Ascending aorta (tissue), 2 donors: ENCODE data around the gene TRIM72. TPM values are rescaled to one million over a fixed set of nuclear protein-coding genes. Genes with fewer than 3 reads are reported as not detected.
"Not testable (repeated sequence)": the region's sequence is repeated elsewhere in the genome, so short reads cannot be mapped to it uniquely, and the experiment has no call there.

Experiments used
- DNase-seq, 2 donors: peaks; one replicate each; pipeline ENCODE4 v3.0.0-alpha.2; 2019; ENCODE audit warnings: low spot score in 2 of 2
- H3K27ac ChIP-seq, 2 donors: fragments of 200-600 bp; sonication (generic); one replicate each; pipeline ENCODE4 v1.5.1; 2016 to 2017; ENCODE audit warnings: mild to moderate bottlenecking in 1 of 2
- H3K27me3 ChIP-seq: fragments of 200-600 bp; sonication (generic); one replicate; pipeline ENCODE4 v1.5.1; 2017
- H3K36me3 ChIP-seq, 2 donors: fragments of 200-600 bp; sonication (generic); one replicate each; pipeline ENCODE4 v1.5.1; 2016
- H3K4me1 ChIP-seq, 2 donors: fragments of 200-600 bp; sonication (generic); one replicate each; pipeline ENCODE4 v1.5.1; 2016 to 2017; ENCODE audit warnings: mild to moderate bottlenecking in 1 of 2
- H3K4me3 ChIP-seq, 2 donors: fragments of 200-600 bp; sonication (generic); one replicate each; pipeline ENCODE4 v1.5.1; 2016 to 2017; ENCODE audit warnings: mild to moderate bottlenecking in 1 of 2
- H3K9me3 ChIP-seq, 2 donors: fragments of 200-600 bp; sonication (generic); one replicate each; pipeline ENCODE4 v1.5.1; 2016
- intact Hi-C: fragments of 100-400 bp; cut with DNase I; formaldehyde crosslinking; loops from one replicate; pipeline ENCODE4 v1.15.1; 2023
- total RNA-seq: library from RNA; depleted of rRNA; stranded (reverse); fragments of >200 nt; gene quantifications from one replicate; pipeline ENCODE4 v1.1.0, GENCODE V29; 2016
- TF ChIP-seq, protein P1 (sequence below), 3 experiments: fragments of 200-600 bp in 2 of 3; fragments of 450-650 bp in 1 of 3; sonication (generic) in 2 of 3; IDR thresholded peaks; one replicate each; pipeline ENCODE4 v1.5.1; 2016 to 2019; ENCODE audit warnings: antibody characterized with exemption in 3 of 3, mild to moderate bottlenecking in 1 of 3, moderate library complexity in 1 of 3

TRIM72 gene
- total RNA-seq, 1 donor from 2014 or later: not detected

GRCh38 chr16:31192856-31193642 is 20.9 kb upstream of the TRIM72 start:
- H3K36me3 ChIP-seq: peaks cover 76 to 86% of the 10 kb centered on the region in 2 donors
- H3K9me3 ChIP-seq: no peaks in the 10 kb centered on the region
- no peak for DNase-seq
- no peak overlapping the region for H3K27ac ChIP-seq
- intact Hi-C loops: no loop called here
- TF ChIP-seq, protein P1, sequence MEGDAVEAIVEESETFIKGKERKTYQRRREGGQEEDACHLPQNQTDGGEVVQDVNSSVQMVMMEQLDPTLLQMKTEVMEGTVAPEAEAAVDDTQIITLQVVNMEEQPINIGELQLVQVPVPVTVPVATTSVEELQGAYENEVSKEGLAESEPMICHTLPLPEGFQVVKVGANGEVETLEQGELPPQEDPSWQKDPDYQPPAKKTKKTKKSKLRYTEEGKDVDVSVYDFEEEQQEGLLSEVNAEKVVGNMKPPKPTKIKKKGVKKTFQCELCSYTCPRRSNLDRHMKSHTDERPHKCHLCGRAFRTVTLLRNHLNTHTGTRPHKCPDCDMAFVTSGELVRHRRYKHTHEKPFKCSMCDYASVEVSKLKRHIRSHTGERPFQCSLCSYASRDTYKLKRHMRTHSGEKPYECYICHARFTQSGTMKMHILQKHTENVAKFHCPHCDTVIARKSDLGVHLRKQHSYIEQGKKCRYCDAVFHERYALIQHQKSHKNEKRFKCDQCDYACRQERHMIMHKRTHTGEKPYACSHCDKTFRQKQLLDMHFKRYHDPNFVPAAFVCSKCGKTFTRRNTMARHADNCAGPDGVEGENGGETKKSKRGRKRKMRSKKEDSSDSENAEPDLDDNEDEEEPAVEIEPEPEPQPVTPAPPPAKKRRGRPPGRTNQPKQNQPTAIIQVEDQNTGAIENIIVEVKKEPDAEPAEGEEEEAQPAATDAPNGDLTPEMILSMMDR (IDR thresholded peaks at IDR 0.05): no peak
- H3K4me1 ChIP-seq: no peaks in the 10 kb centered on the region
- no peak overlapping the region for H3K4me3 ChIP-seq
- H3K27me3 ChIP-seq: no peaks in the 10 kb centered on the region

- intact Hi-C loops: no loop called here
- no peak for DNase-seq
- Histone ChIP-seq H3K4me1 (no peaks in the 10 kb centered on the region), H3K4me3 (no peak overlapping the region), H3K36me3 (peaks cover 69 to 78% of the 10 kb centered on the region in 2 donors), H3K27ac (no peak overlapping the region), H3K27me3 (no peaks in the 10 kb centered on the region), H3K9me3 (no peaks in the 10 kb centered on the region)
- TF ChIP-seq, protein P1 (IDR thresholded peaks at IDR 0.05): no peak
Measured at GRCh38 chr16:31193874-31194273, 20.0 kb upstream of the TRIM72 start.

- Histone ChIP-seq H3K4me3 (no peak overlapping the region), H3K9me3 (no peaks in the 10 kb centered on the region), H3K36me3 (peaks cover 59 to 68% of the 10 kb centered on the region in 2 donors), H3K4me1 (no peaks in the 10 kb centered on the region), H3K27me3 (no peaks in the 10 kb centered on the region), H3K27ac (no peak overlapping the region)
- TF ChIP-seq, protein P1 (IDR thresholded peaks at IDR 0.05): no peak
- no peak for DNase-seq
- intact Hi-C loops: no loop called here
Measured at GRCh38 chr16:31194898-31195297, 19.0 kb upstream of the TRIM72 start.

DNA sequence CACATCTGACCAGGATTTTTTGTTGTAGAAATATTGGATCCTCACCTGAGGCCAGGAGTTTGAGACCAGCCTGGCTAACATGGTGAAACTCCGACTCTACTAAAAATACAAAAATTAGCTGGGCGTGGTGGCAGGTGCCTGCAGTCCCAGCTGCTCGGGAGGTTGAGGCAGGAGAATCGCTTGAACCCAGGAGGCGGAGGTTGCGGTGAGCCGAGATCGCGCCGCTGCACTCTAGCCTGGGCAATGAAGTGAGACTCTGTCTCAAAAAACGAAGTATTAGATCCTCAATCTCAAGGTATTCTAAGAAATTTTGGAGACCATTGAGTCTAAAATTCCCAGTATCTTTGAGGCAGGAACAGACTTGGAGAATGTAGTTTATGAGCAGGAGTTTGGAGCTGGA is 18.1 kb upstream of the TRIM72 start:
- DNase-seq, H3K4me1 ChIP-seq, H3K27ac ChIP-seq, H3K9me3 ChIP-seq, H3K4me3 ChIP-seq, H3K27me3 ChIP-seq, intact Hi-C loops: not testable (repeated sequence)
- peaks cover 49 to 62% of the 10 kb centered on the region in 2 donors for H3K36me3 ChIP-seq

GRCh38 chr16:31196324-31197088 is 17.4 kb upstream of the TRIM72 start:
- Histone ChIP-seq H3K36me3 (peaks cover 42 to 55% of the 10 kb centered on the region in 2 donors), H3K27me3 (no peaks in the 10 kb centered on the region), H3K9me3 (no peaks in the 10 kb centered on the region), H3K4me3 (no peak overlapping the region), H3K27ac (no peak overlapping the region), H3K4me1 (peaks cover 0 to 4% of the 10 kb centered on the region in 2 donors)
- no peak for DNase-seq
- TF ChIP-seq, protein P1 (IDR thresholded peaks at IDR 0.05): no peak
- intact Hi-C loops: no loop called here
